Measurements from ENCODE around the gene RNF26. TPM values are rescaled to one million over a fixed set of nuclear protein-coding genes. Genes with fewer than 3 reads are reported as not detected.

RNF26 gene
- polyA plus RNA-seq, 1 of the 3 experiments (the other 2 are of a cell fraction): 31.9 TPM

- TF ChIP-seq, protein P1, sequence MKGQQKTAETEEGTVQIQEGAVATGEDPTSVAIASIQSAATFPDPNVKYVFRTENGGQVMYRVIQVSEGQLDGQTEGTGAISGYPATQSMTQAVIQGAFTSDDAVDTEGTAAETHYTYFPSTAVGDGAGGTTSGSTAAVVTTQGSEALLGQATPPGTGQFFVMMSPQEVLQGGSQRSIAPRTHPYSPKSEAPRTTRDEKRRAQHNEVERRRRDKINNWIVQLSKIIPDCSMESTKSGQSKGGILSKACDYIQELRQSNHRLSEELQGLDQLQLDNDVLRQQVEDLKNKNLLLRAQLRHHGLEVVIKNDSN (IDR thresholded peaks at IDR 0.05; ENCODE audit: borderline replicate concordance, low read depth): no peak
- no peak for TF ChIP-seq MEF2A (IDR thresholded peaks at IDR 0.05; ENCODE audit: borderline replicate concordance, low read depth)
These were observed 14.0 kb upstream of the RNF26 start (continued) for GRCh38 chr11:119320240-119320775.

GRCh38 chr11:119320776-119321524 is 13.4 kb upstream of the RNF26 start:
- peaks cover 5 to 27% of the 10 kb centered on the region in 2 experiments; a peak in 2 of 4 replicates for H3K4me1 ChIP-seq (ENCODE audit: control insufficient read depth in 1 of 2, insufficient read depth in 2 of 2, low read depth in 1 of 2, low read length in 1 of 2)
- H3K9ac ChIP-seq: no peak overlapping the region
- no peaks in the 10 kb centered on the region for H3K27me3 ChIP-seq (ENCODE audit: insufficient read depth)
- H3K4me2 ChIP-seq: no peak overlapping the region
- CTCF ChIA-PET: interaction anchor here (0.6 to 8.9 kb wide), 11 partner anchors 13 to 186 kb away, joined by 3 to 106 read pairs (median 4); partner anchors contain the start of genes C1QTNF5, CBL and RNF26
- H3K79me2 ChIP-seq (ENCODE audit: insufficient read depth): no peaks in the 10 kb centered on the region
- TF ChIP-seq GABPA (IDR thresholded peaks at IDR 0.05; ENCODE audit: low read depth): no peak
- no peak for TF ChIP-seq FOSL2 (IDR thresholded peaks at IDR 0.05; ENCODE audit: borderline replicate concordance, low read depth)
- no peak for TF ChIP-seq CHD2 (IDR thresholded peaks at IDR 0.05; ENCODE audit: low read length, partially characterized antibody)
- no peak for TF ChIP-seq YY1 (IDR thresholded peaks at IDR 0.05; ENCODE audit: low read depth)
- no peak for TF ChIP-seq RXRA (IDR thresholded peaks at IDR 0.05; ENCODE audit: borderline replicate concordance, low read depth)
- TF ChIP-seq, protein P2, sequence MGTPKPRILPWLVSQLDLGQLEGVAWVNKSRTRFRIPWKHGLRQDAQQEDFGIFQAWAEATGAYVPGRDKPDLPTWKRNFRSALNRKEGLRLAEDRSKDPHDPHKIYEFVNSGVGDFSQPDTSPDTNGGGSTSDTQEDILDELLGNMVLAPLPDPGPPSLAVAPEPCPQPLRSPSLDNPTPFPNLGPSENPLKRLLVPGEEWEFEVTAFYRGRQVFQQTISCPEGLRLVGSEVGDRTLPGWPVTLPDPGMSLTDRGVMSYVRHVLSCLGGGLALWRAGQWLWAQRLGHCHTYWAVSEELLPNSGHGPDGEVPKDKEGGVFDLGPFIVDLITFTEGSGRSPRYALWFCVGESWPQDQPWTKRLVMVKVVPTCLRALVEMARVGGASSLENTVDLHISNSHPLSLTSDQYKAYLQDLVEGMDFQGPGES (IDR thresholded peaks at IDR 0.05; ENCODE audit: low read depth, low read length): no peak
- no peak for TF ChIP-seq USF2 (IDR thresholded peaks at IDR 0.05; ENCODE audit: borderline replicate concordance, low read depth, low read length)
- TF ChIP-seq NFIC (IDR thresholded peaks at IDR 0.05; ENCODE audit: borderline replicate concordance): no peak
- TF ChIP-seq NRF1 (IDR thresholded peaks at IDR 0.05; ENCODE audit: low read depth, low read length): no peak
- TF ChIP-seq SIN3A (IDR thresholded peaks at IDR 0.05; ENCODE audit: borderline replicate concordance, low read depth, low read length): no peak
- TF ChIP-seq RCOR1 (IDR thresholded peaks at IDR 0.05; ENCODE audit: low read length): no peak
- TF ChIP-seq, protein P3, sequence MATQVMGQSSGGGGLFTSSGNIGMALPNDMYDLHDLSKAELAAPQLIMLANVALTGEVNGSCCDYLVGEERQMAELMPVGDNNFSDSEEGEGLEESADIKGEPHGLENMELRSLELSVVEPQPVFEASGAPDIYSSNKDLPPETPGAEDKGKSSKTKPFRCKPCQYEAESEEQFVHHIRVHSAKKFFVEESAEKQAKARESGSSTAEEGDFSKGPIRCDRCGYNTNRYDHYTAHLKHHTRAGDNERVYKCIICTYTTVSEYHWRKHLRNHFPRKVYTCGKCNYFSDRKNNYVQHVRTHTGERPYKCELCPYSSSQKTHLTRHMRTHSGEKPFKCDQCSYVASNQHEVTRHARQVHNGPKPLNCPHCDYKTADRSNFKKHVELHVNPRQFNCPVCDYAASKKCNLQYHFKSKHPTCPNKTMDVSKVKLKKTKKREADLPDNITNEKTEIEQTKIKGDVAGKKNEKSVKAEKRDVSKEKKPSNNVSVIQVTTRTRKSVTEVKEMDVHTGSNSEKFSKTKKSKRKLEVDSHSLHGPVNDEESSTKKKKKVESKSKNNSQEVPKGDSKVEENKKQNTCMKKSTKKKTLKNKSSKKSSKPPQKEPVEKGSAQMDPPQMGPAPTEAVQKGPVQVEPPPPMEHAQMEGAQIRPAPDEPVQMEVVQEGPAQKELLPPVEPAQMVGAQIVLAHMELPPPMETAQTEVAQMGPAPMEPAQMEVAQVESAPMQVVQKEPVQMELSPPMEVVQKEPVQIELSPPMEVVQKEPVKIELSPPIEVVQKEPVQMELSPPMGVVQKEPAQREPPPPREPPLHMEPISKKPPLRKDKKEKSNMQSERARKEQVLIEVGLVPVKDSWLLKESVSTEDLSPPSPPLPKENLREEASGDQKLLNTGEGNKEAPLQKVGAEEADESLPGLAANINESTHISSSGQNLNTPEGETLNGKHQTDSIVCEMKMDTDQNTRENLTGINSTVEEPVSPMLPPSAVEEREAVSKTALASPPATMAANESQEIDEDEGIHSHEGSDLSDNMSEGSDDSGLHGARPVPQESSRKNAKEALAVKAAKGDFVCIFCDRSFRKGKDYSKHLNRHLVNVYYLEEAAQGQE (IDR thresholded peaks at IDR 0.05; ENCODE audit: low read depth, low read length): no peak
- no peak for TF ChIP-seq TCF12 (IDR thresholded peaks at IDR 0.05)
- TF ChIP-seq, protein P4, sequence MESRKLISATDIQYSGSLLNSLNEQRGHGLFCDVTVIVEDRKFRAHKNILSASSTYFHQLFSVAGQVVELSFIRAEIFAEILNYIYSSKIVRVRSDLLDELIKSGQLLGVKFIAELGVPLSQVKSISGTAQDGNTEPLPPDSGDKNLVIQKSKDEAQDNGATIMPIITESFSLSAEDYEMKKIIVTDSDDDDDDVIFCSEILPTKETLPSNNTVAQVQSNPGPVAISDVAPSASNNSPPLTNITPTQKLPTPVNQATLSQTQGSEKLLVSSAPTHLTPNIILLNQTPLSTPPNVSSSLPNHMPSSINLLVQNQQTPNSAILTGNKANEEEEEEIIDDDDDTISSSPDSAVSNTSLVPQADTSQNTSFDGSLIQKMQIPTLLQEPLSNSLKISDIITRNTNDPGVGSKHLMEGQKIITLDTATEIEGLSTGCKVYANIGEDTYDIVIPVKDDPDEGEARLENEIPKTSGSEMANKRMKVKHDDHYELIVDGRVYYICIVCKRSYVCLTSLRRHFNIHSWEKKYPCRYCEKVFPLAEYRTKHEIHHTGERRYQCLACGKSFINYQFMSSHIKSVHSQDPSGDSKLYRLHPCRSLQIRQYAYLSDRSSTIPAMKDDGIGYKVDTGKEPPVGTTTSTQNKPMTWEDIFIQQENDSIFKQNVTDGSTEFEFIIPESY (IDR thresholded peaks at IDR 0.05; ENCODE audit: borderline replicate concordance, low read depth): no peak
- TF ChIP-seq JUND (IDR thresholded peaks at IDR 0.05): no peak
- TF ChIP-seq RFX5 (IDR thresholded peaks at IDR 0.05; ENCODE audit: low read length): no peak
- no peak for TF ChIP-seq POLR2AphosphoS5 (IDR thresholded peaks at IDR 0.05; ENCODE audit: low read depth, low read length)
- no peak for TF ChIP-seq FOXJ3 (CRISPR knock-in tag; IDR thresholded peaks at IDR 0.05)
- TF ChIP-seq RAD21 (IDR thresholded peaks at IDR 0.05; ENCODE audit: low read length): no peak
- no peak overlapping the region for H3K27ac ChIP-seq (ENCODE audit: low read depth in 2 of 2, low read length in 1 of 2)
- no peaks in the 10 kb centered on the region for H4K20me1 ChIP-seq (ENCODE audit: insufficient read depth)
- peaks cover 4% of the 10 kb centered on the region for H3F3A ChIP-seq (replicated peaks; ENCODE audit: insufficient read depth)
- H2AFZ ChIP-seq (ENCODE audit: low read depth): no peak overlapping the region
- POLR2A ChIA-PET: no interaction called here
- no peaks in the 10 kb centered on the region for H3K9me2 ChIP-seq
- WGBS (ENCODE audit: low lambda C conversion rate): 90% methylated on average over 21 of the region's 60 CpGs
- no peaks in the 10 kb centered on the region for H3K9me3 ChIP-seq
- no peaks in the 10 kb centered on the region for H3K36me3 ChIP-seq (replicated peaks in 1 of 2; ENCODE audit: control insufficient read depth in 1 of 2, insufficient read depth in 2 of 2, low read length in 1 of 2)
- no peak for DNase-seq
- no peak overlapping the region for H3K4me3 ChIP-seq (ENCODE audit: low read depth in 2 of 2, low read length in 1 of 2)
